GM12878 (cell line): ENCODE measurements around the gene ATP8A1. TPM values are rescaled to one million over a fixed set of nuclear protein-coding genes. Genes with fewer than 3 reads are reported as not detected.

ENCODE experiments used
- ATAC-seq: fragments of 200-7000 bp; cut with Tn5 transposase; 3 replicates; pipeline ENCODE4 v1.9.1; 2020; ENCODE audit warnings: mild to moderate bottlenecking, moderate library complexity
- BruUV-seq: library from RNA; stranded (reverse); fragments of 400-500 nt; replicated peaks from 2 replicates; lab custom pipeline; 2021; lab: Mats Ljungman, UMichigan
- CTCF ChIA-PET: fragments of 300-600 bp; sonication (Branson Sonifier 250); formaldehyde crosslinking; extraction: SDS; loops from one replicate; lab custom pipeline; 2021; ENCODE audit warnings: inconsistent platforms; lab: Yijun Ruan, JAX
- POLR2A ChIA-PET: fragments of 350-600 bp; formaldehyde crosslinking; extraction: SDS; loops from one replicate; lab custom pipeline; 2021; ENCODE audit warnings: inconsistent platforms; lab: Charles Lee
- RAD21 ChIA-PET: fragments of 300-600 bp; sonication (Branson Sonifier 250); formaldehyde crosslinking; loops from one replicate; lab custom pipeline; 2023; ENCODE audit warnings: antibody characterized with exemption; ENCODE audit not compliant: unreplicated experiment; lab: Charles Lee
- SMC1A ChIA-PET: fragments of 300-600 bp; sonication (Branson Sonifier 250); formaldehyde crosslinking; loops from one replicate; lab custom pipeline; 2023; ENCODE audit not compliant: unreplicated experiment, uncharacterized antibody; lab: Charles Lee
- DNase-seq: peaks from one replicate; pipeline ENCODE4 v3.0.0-alpha.2; 2011; ENCODE audit warnings: low read depth, low spot score
- FAIRE-seq: peaks from 3 replicates; lab custom pipeline; 2011; peaks lifted over from hg19 to GRCh38; lab: Jason Lieb, UNC
- H2AFZ ChIP-seq: 2 replicates; pipeline ENCODE4 v1.6.0; 2011; ENCODE audit warnings: low read depth, low read length, control low read depth; ENCODE audit not compliant: control insufficient read depth
- H3K27ac ChIP-seq: 2 replicates; pipeline ENCODE4 v1.5.1; 2011; ENCODE audit warnings: control low read depth; ENCODE audit not compliant: control insufficient read depth, insufficient read depth
- H3K27me3 ChIP-seq, 2 experiments: replicated peaks in 1 of 2; 2 replicates each; pipeline versions ENCODE4 v1.6.0 to v1.6.1; 2011; ENCODE audit warnings: low read length in 1 of 2; ENCODE audit not compliant: control insufficient read depth in 2 of 2, insufficient read depth in 2 of 2
- H3K36me3 ChIP-seq, 2 experiments: 2 replicates each; pipeline ENCODE4 v1.5.1; 2011; ENCODE audit warnings: low read length in 1 of 2; ENCODE audit not compliant: control insufficient read depth in 2 of 2, insufficient read depth in 2 of 2
- H3K4me1 ChIP-seq: 2 replicates; pipeline ENCODE4 v1.6.1; 2011; ENCODE audit warnings: mild to moderate bottlenecking, low read length, moderate library complexity, mixed read lengths; ENCODE audit not compliant: control insufficient read depth, insufficient read depth
- H3K4me2 ChIP-seq: 2 replicates; pipeline ENCODE4 v1.6.0; 2011; ENCODE audit warnings: control low read depth; ENCODE audit not compliant: control insufficient read depth, insufficient read depth
- H3K4me3 ChIP-seq: fragments of 200-600 bp; sonication (generic); 2 replicates; pipeline ENCODE4 v1.5.1; 2016
- H3K79me2 ChIP-seq: 2 replicates; pipeline ENCODE4 v1.6.0; 2011; ENCODE audit warnings: low read length; ENCODE audit not compliant: control insufficient read depth, insufficient read depth
- H3K9ac ChIP-seq: 2 replicates; pipeline ENCODE4 v1.8.0; 2011; ENCODE audit warnings: low read length, control low read depth, mixed read lengths; ENCODE audit not compliant: control insufficient read depth, insufficient read depth
- H3K9me3 ChIP-seq: replicated peaks from 3 replicates; pipeline ENCODE4 v1.5.1; 2011; ENCODE audit warnings: mild to moderate bottlenecking, low read length; ENCODE audit not compliant: control insufficient read depth, insufficient read depth
- H4K20me1 ChIP-seq: 2 replicates; pipeline ENCODE4 v1.6.0; 2011; ENCODE audit not compliant: control insufficient read depth, insufficient read depth
- EGR1 ChIP-seq, 2 experiments: IDR thresholded peaks; 1 replicate in 1 of 2; 2 replicates in 1 of 2; pipeline ENCODE4 v1.6.1; 2011 to 2012; ENCODE audit warnings: low read depth in 2 of 2, low read length in 2 of 2, borderline replicate concordance in 1 of 2, mild to moderate bottlenecking in 1 of 2, moderate library complexity in 1 of 2
- GATAD2B ChIP-seq: fragments of 450-650 bp; conservative IDR thresholded peaks from 2 replicates; pipeline ENCODE4 v1.6.1; 2017; ENCODE audit warnings: low read depth, mild to moderate bottlenecking, moderate library complexity
- MLLT1 ChIP-seq: fragments of 450-650 bp; IDR thresholded peaks from 2 replicates; pipeline ENCODE4 v1.6.1; 2016; ENCODE audit warnings: mild to moderate bottlenecking
- RAD21 ChIP-seq: IDR thresholded peaks from 2 replicates; pipeline ENCODE4 v1.6.1; 2011; ENCODE audit warnings: mild to moderate bottlenecking, low read depth, low read length, moderate library complexity; ENCODE audit not compliant: insufficient read depth
- RB1 ChIP-seq: fragments of 450-650 bp; formaldehyde crosslinking; IDR thresholded peaks from 2 replicates; pipeline ENCODE4 v1.6.1; 2017; ENCODE audit warnings: mild to moderate bottlenecking, borderline replicate concordance
- RBBP5 ChIP-seq: fragments of 200-600 bp; sonication (generic); conservative IDR thresholded peaks from 2 replicates; pipeline ENCODE4 v1.6.1; 2016
- TAF1 ChIP-seq: IDR thresholded peaks from 2 replicates; pipeline ENCODE4 v1.6.1; 2011; ENCODE audit warnings: mild to moderate bottlenecking, low read depth, low read length, borderline replicate concordance
- TARDBP ChIP-seq: IDR thresholded peaks from 2 replicates; pipeline ENCODE4 v1.6.1; 2016; ENCODE audit warnings: borderline replicate concordance
- ZNF384 ChIP-seq: IDR thresholded peaks from 2 replicates; pipeline ENCODE4 v1.6.1; 2012; ENCODE audit warnings: low read depth, mild to moderate bottlenecking, low read length, improper control_type of control experiment, borderline replicate concordance
- WGBS: methylation state at CpG from one replicate; pipeline ENCODE4 v1.1.6; 2016; ENCODE audit warnings: low lambda C conversion rate; ENCODE audit not compliant: insufficient replicate concordance, insufficient coverage; ENCODE audit errors: missing lambda C conversion rate; 5-methylcytosine and 5-hydroxymethylcytosine counted together
- in situ Hi-C: fragments of 300-500 bp; cut with MboI; formaldehyde crosslinking; loops from 9 replicates; pipeline ENCODE4 v1.14.3; 2018; ENCODE audit warnings: mixed read lengths
- intact Hi-C: fragments of 100-400 bp; cut with micrococcal nuclease; formaldehyde crosslinking; loops from one replicate; pipeline ENCODE4 v1.14.2; 2022; ENCODE audit not compliant: unreplicated experiment
- polyA plus RNA-seq, 11 experiments: library from polyadenylated mRNA; depleted of rRNA in 4 of 11; unstranded in 6 of 11; stranded (reverse) in 5 of 11; fragments of >200 nt; fragmentation: Nextera tagmentation in 4 of 11; fragmentation: Illumina TruSeq in 1 of 11; extraction: Ambion mirVana in 4 of 11; extraction: Trizol in 1 of 11; gene quantifications; 1 replicate in 1 of 11; 2 replicates in 10 of 11; pipeline versions ENCODE4 v1.2.1 to v1.2.3, GENCODE V29; 2011 to 2016; ENCODE audit warnings: inconsistent platforms in 2 of 11, missing spikeins in 2 of 11, low read depth in 1 of 11
- total RNA-seq, 4 experiments: library from RNA; depleted of rRNA in 3 of 4; stranded (reverse); fragments of >200 nt in 3 of 4; fragmentation: Illumina TruSeq in 1 of 4; extraction: Trizol in 1 of 4; gene quantifications; 2 replicates each; pipeline versions ENCODE4 v1.2.1 to v1.2.3, GENCODE V29; 2013 to 2021
- TF ChIP-seq, protein P1 (sequence below): IDR thresholded peaks from 2 replicates; pipeline ENCODE4 v1.6.1; 2012; ENCODE audit warnings: improper control_type of control experiment, low read depth, low read length; ENCODE audit not compliant: insufficient replicate concordance
- TF ChIP-seq, protein P2 (sequence below): IDR thresholded peaks from 2 replicates; pipeline ENCODE4 v1.6.1; 2012; ENCODE audit warnings: low read length, inconsistent platforms
- TF ChIP-seq, protein P3 (sequence below): fragments of 450-650 bp; IDR thresholded peaks from 2 replicates; pipeline ENCODE4 v1.6.1; 2018; ENCODE audit warnings: mild to moderate bottlenecking, low read depth, moderate library complexity; ENCODE audit not compliant: partially characterized antibody

The ATP8A1 gene
- total and polyA plus RNA-seq, 10 of the 15 experiments (the other 5 are each of a cell fraction or from before 2014, with no cell fraction given) = 9.0 to 116 (median 37.3) TPM

DNA sequence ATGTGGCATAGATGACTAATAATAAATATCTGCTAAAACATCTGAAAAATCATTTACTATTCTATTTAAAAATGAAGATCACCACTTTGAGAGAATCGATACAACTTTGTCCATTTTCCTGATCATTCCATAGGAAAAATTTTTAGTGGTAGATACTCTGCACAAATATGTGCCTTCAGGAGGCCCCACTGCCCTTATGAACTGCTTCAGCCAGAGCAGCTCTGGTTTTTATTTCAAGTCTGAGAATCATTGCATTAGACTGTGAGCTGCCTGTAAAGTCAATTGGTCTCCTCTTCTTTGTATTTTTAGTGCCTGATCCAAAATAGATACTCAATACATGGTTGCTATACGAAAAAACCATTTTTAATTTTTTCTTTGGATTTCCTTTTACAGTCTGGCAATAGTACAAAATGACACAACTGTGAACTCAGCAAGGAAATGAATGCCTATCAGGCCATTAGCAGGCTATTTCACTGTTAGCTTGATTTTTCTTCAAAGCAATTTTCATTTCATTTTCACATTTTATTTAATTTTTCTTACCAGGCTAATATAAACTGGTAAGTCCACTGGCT lies 190.5 kb downstream of the ATP8A1 start:
- intact Hi-C loops (no loop called here), in situ Hi-C loops (no loop called here)
- no TSS peak for BruUV-seq
- no peak overlapping the region for H3K9ac ChIP-seq
- DNase-seq (no peak), FAIRE-seq (no peak), ATAC-seq (no peak)
- H3K27me3 ChIP-seq = no peaks in the 10 kb centered on the region
- no peak overlapping the region for H2AFZ ChIP-seq
- RAD21 ChIA-PET = no interaction called here
- 96% methylated on average over 2 of the region's 2 CpGs for WGBS
- CTCF ChIA-PET = interaction anchor here (0.6 to 1.8 kb wide), 6 partner anchors 8 to 303 kb away, joined by 3 to 6 read pairs (median 4); no protein-coding TSS in a partner anchor
- SMC1A ChIA-PET = interaction anchor here (0.9 to 1.3 kb wide), 4 partner anchors 8 to 98 kb away, joined by 3 to 5 read pairs (median 3); no protein-coding TSS in a partner anchor
- H3K79me2 ChIP-seq = no peaks in the 10 kb centered on the region
- no peak overlapping the region for H3K4me3 ChIP-seq
- peaks cover 0 to 5% of the 10 kb centered on the region in 2 experiments; a peak in 2 of 4 replicates for H3K36me3 ChIP-seq
- no peak overlapping the region for H3K27ac ChIP-seq
- no peaks in the 10 kb centered on the region for H4K20me1 ChIP-seq
- H3K4me1 ChIP-seq = no peaks in the 10 kb centered on the region
- POLR2A ChIA-PET = no interaction called here
- H3K9me3 ChIP-seq = peaks cover 11% of the 10 kb centered on the region; the same call in 2 of the 3 replicates
- no peak overlapping the region for H3K4me2 ChIP-seq
- TF ChIP-seq, protein P1, sequence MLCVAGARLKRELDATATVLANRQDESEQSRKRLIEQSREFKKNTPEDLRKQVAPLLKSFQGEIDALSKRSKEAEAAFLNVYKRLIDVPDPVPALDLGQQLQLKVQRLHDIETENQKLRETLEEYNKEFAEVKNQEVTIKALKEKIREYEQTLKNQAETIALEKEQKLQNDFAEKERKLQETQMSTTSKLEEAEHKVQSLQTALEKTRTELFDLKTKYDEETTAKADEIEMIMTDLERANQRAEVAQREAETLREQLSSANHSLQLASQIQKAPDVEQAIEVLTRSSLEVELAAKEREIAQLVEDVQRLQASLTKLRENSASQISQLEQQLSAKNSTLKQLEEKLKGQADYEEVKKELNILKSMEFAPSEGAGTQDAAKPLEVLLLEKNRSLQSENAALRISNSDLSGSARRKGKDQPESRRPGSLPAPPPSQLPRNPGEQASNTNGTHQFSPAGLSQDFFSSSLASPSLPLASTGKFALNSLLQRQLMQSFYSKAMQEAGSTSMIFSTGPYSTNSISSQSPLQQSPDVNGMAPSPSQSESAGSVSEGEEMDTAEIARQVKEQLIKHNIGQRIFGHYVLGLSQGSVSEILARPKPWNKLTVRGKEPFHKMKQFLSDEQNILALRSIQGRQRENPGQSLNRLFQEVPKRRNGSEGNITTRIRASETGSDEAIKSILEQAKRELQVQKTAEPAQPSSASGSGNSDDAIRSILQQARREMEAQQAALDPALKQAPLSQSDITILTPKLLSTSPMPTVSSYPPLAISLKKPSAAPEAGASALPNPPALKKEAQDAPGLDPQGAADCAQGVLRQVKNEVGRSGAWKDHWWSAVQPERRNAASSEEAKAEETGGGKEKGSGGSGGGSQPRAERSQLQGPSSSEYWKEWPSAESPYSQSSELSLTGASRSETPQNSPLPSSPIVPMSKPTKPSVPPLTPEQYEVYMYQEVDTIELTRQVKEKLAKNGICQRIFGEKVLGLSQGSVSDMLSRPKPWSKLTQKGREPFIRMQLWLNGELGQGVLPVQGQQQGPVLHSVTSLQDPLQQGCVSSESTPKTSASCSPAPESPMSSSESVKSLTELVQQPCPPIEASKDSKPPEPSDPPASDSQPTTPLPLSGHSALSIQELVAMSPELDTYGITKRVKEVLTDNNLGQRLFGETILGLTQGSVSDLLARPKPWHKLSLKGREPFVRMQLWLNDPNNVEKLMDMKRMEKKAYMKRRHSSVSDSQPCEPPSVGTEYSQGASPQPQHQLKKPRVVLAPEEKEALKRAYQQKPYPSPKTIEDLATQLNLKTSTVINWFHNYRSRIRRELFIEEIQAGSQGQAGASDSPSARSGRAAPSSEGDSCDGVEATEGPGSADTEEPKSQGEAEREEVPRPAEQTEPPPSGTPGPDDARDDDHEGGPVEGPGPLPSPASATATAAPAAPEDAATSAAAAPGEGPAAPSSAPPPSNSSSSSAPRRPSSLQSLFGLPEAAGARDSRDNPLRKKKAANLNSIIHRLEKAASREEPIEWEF = no peak
- TF ChIP-seq EGR1 (IDR thresholded peaks at IDR 0.05; ENCODE audit: borderline replicate concordance in 1 of 2, low read depth in 2 of 2, low read length in 2 of 2) (no peak), RB1 (no peak), TARDBP (no peak), GATAD2B (no peak), ZNF384 (no peak), RAD21 (no peak), TAF1 (no peak), MLLT1 (no peak), RBBP5 (no peak)
- TF ChIP-seq, protein P2, sequence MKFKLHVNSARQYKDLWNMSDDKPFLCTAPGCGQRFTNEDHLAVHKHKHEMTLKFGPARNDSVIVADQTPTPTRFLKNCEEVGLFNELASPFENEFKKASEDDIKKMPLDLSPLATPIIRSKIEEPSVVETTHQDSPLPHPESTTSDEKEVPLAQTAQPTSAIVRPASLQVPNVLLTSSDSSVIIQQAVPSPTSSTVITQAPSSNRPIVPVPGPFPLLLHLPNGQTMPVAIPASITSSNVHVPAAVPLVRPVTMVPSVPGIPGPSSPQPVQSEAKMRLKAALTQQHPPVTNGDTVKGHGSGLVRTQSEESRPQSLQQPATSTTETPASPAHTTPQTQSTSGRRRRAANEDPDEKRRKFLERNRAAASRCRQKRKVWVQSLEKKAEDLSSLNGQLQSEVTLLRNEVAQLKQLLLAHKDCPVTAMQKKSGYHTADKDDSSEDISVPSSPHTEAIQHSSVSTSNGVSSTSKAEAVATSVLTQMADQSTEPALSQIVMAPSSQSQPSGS = no peak
- TF ChIP-seq, protein P3, sequence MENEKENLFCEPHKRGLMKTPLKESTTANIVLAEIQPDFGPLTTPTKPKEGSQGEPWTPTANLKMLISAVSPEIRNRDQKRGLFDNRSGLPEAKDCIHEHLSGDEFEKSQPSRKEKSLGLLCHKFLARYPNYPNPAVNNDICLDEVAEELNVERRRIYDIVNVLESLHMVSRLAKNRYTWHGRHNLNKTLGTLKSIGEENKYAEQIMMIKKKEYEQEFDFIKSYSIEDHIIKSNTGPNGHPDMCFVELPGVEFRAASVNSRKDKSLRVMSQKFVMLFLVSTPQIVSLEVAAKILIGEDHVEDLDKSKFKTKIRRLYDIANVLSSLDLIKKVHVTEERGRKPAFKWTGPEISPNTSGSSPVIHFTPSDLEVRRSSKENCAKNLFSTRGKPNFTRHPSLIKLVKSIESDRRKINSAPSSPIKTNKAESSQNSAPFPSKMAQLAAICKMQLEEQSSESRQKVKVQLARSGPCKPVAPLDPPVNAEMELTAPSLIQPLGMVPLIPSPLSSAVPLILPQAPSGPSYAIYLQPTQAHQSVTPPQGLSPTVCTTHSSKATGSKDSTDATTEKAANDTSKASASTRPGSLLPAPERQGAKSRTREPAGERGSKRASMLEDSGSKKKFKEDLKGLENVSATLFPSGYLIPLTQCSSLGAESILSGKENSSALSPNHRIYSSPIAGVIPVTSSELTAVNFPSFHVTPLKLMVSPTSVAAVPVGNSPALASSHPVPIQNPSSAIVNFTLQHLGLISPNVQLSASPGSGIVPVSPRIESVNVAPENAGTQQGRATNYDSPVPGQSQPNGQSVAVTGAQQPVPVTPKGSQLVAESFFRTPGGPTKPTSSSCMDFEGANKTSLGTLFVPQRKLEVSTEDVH = no peak
